ENCODE measurements around the gene MPRIP. TPM values are rescaled to one million over a fixed set of nuclear protein-coding genes. Genes with fewer than 3 reads are reported as not detected.
A peak's percentile ranks its signal among the peaks of the same experiment; 100 is the strongest.
"Not testable (repeated sequence)": the region's sequence is repeated elsewhere in the genome, so short reads cannot be mapped to it uniquely, and the experiment has no call there.

The MPRIP gene
- 60.6 TPM for polyA plus RNA-seq (2013, experiment 1 of 2)
- 79.8 TPM for polyA plus RNA-seq (2013, experiment 2 of 2)

GRCh38 chr17:17042384-17042736 lies at the start of gene MPRIP:
TSS of gene MPRIP (plus strand) at chr17:17042457. CDS start at chr17:17042849, 392 bp downstream.
- Histone ChIP-seq H3K9ac (ENCODE audit: low read depth, low read length) (peak within 1 kb of the TSS; percentile 58), H3K4me1 (ENCODE audit: insufficient read depth, low read length) (peaks cover 17% of the 10 kb centered on the region), H3K36me3 (ENCODE audit: insufficient read depth, low read length) (no peaks in the 10 kb centered on the region), H3K9me3 (ENCODE audit: insufficient read depth, low read depth, low read length) (0 out of 2 replicates have a peak, but pooled peaks cover 3% of the 10 kb centered on the region), H3K27me3 (ENCODE audit: insufficient read depth, low read length) (peaks cover 5% of the 10 kb centered on the region; the same call in 1 of the 2 replicates), H3K27ac (ENCODE audit: low read depth, low read length) (no peak within 1 kb of the TSS), H3K4me3 (ENCODE audit: low read length) (peak within 1 kb of the TSS; percentile 73)
- WGBS, result under 1% methylated on average over 64 of the region's 67 CpGs

GRCh38 chr17:16994631-16995030 lies 47.6 kb upstream of the MPRIP start:
- 90% methylated on average over 2 of the region's 2 CpGs for whole genome bisulfite sequencing
- H3K9me3 ChIP-seq (ENCODE audit: insufficient read depth, low read depth, low read length), result peaks cover 2% of the 10 kb centered on the region; the same call in 1 of the 2 replicates
- no peaks in the 10 kb centered on the region for H3K36me3 ChIP-seq (ENCODE audit: insufficient read depth, low read length)
- no peaks in the 10 kb centered on the region for H3K27me3 ChIP-seq (ENCODE audit: insufficient read depth, low read length)
- H3K4me3 ChIP-seq (ENCODE audit: low read length), result no peak overlapping the region
- no peaks in the 10 kb centered on the region for H3K4me1 ChIP-seq (ENCODE audit: insufficient read depth, low read length)
- no peak overlapping the region for H3K9ac ChIP-seq (ENCODE audit: low read depth, low read length)
- no peak overlapping the region for H3K27ac ChIP-seq (ENCODE audit: low read depth, low read length)

GRCh38 chr17:16995930-16996329 lies 46.3 kb upstream of the MPRIP start:
- Histone ChIP-seq H3K27me3 (ENCODE audit: insufficient read depth, low read length) (no peaks in the 10 kb centered on the region), H3K27ac (ENCODE audit: low read depth, low read length) (no peak overlapping the region), H3K4me1 (ENCODE audit: insufficient read depth, low read length) (no peaks in the 10 kb centered on the region), H3K9me3 (ENCODE audit: insufficient read depth, low read depth, low read length) (peaks cover 2% of the 10 kb centered on the region; the same call in 1 of the 2 replicates), H3K36me3 (ENCODE audit: insufficient read depth, low read length) (no peaks in the 10 kb centered on the region), H3K9ac (ENCODE audit: low read depth, low read length) (no peak overlapping the region), H3K4me3 (ENCODE audit: low read length) (no peak overlapping the region)
- WGBS, result 94% methylated on average over 7 of the region's 7 CpGs

- not testable (repeated sequence) for H3K9me3 ChIP-seq (ENCODE audit: insufficient read depth, low read depth, low read length); H3K27me3 ChIP-seq (ENCODE audit: insufficient read depth, low read length); H3K36me3 ChIP-seq (ENCODE audit: insufficient read depth, low read length); H3K4me3 ChIP-seq (ENCODE audit: low read length); H3K9ac ChIP-seq (ENCODE audit: low read depth, low read length); H3K4me1 ChIP-seq (ENCODE audit: insufficient read depth, low read length); H3K27ac ChIP-seq (ENCODE audit: low read depth, low read length)
- WGBS, result 77% methylated on average over 11 of the region's 11 CpGs
Measured at GRCh38 chr17:16996726-16997125, 45.5 kb upstream of the MPRIP start.

GRCh38 chr17:16997514-16998429 lies 44.5 kb upstream of the MPRIP start:
- WGBS, result 89% methylated on average over 14 of the region's 14 CpGs
- no peak overlapping the region for H3K27ac ChIP-seq (ENCODE audit: low read depth, low read length)

GRCh38 chr17:16999931-17000625 lies 42.2 kb upstream of the MPRIP start:
- Histone ChIP-seq H3K27me3 (ENCODE audit: insufficient read depth, low read length) (no peaks in the 10 kb centered on the region), H3K9ac (ENCODE audit: low read depth, low read length) (no peak overlapping the region), H3K4me1 (ENCODE audit: insufficient read depth, low read length) (no peaks in the 10 kb centered on the region), H3K36me3 (ENCODE audit: insufficient read depth, low read length) (no peaks in the 10 kb centered on the region), H3K27ac (ENCODE audit: low read depth, low read length) (no peak overlapping the region), H3K4me3 (ENCODE audit: low read length) (no peak overlapping the region), H3K9me3 (ENCODE audit: insufficient read depth, low read depth, low read length) (no peaks in the 10 kb centered on the region)
- WGBS, result 90% methylated on average over 6 of the region's 7 CpGs

More at GRCh38 chr17:16997514-16998429, 44.5 kb upstream of the MPRIP start:
- Histone ChIP-seq H3K9me3 (ENCODE audit: insufficient read depth, low read depth, low read length) (peaks cover 2% of the 10 kb centered on the region; the same call in 1 of the 2 replicates), H3K36me3 (ENCODE audit: insufficient read depth, low read length) (no peaks in the 10 kb centered on the region), H3K27me3 (ENCODE audit: insufficient read depth, low read length) (no peaks in the 10 kb centered on the region), H3K4me3 (ENCODE audit: low read length) (no peak overlapping the region), H3K9ac (ENCODE audit: low read depth, low read length) (no peak overlapping the region), H3K4me1 (ENCODE audit: insufficient read depth, low read length) (no peaks in the 10 kb centered on the region)

- WGBS, result 77% methylated on average over 9 of the region's 9 CpGs
- H3K4me3 ChIP-seq (ENCODE audit: low read length), result no peak overlapping the region
- H3K9me3 ChIP-seq (ENCODE audit: insufficient read depth, low read depth, low read length), result no peaks in the 10 kb centered on the region
- H3K36me3 ChIP-seq (ENCODE audit: insufficient read depth, low read length), result no peaks in the 10 kb centered on the region
- no peak overlapping the region for H3K27ac ChIP-seq (ENCODE audit: low read depth, low read length)
- H3K4me1 ChIP-seq (ENCODE audit: insufficient read depth, low read length), result no peaks in the 10 kb centered on the region
- H3K9ac ChIP-seq (ENCODE audit: low read depth, low read length), result no peak overlapping the region
- no peaks in the 10 kb centered on the region for H3K27me3 ChIP-seq (ENCODE audit: insufficient read depth, low read length)
Measured at GRCh38 chr17:17001076-17001777, 41.0 kb upstream of the MPRIP start.

- no peak overlapping the region for H3K27ac ChIP-seq (ENCODE audit: low read depth, low read length)
- H3K9ac ChIP-seq (ENCODE audit: low read depth, low read length), result no peak overlapping the region
- H3K4me1 ChIP-seq (ENCODE audit: insufficient read depth, low read length), result no peaks in the 10 kb centered on the region
- H3K36me3 ChIP-seq (ENCODE audit: insufficient read depth, low read length), result no peaks in the 10 kb centered on the region
- H3K9me3 ChIP-seq (ENCODE audit: insufficient read depth, low read depth, low read length), result no peaks in the 10 kb centered on the region
- 35% methylated on average over 22 of the region's 22 CpGs for WGBS
- H3K4me3 ChIP-seq (ENCODE audit: low read length), result no peak overlapping the region
- no peaks in the 10 kb centered on the region for H3K27me3 ChIP-seq (ENCODE audit: insufficient read depth, low read length)
Measured at GRCh38 chr17:17001874-17002520, 40.3 kb upstream of the MPRIP start.

GRCh38 chr17:17002731-17003715 lies 39.2 kb upstream of the MPRIP start:
- not testable (repeated sequence) for H3K4me3 ChIP-seq (ENCODE audit: low read length); H3K27ac ChIP-seq (ENCODE audit: low read depth, low read length); H3K36me3 ChIP-seq (ENCODE audit: insufficient read depth, low read length); H3K9me3 ChIP-seq (ENCODE audit: insufficient read depth, low read depth, low read length); H3K27me3 ChIP-seq (ENCODE audit: insufficient read depth, low read length); H3K4me1 ChIP-seq (ENCODE audit: insufficient read depth, low read length); H3K9ac ChIP-seq (ENCODE audit: low read depth, low read length)
- WGBS, result 87% methylated on average over 20 of the region's 20 CpGs

Measured in HUES64 (cell line).